SU-DHL-6 (cell line): Measurements from ENCODE around the gene CHN1.

Experiments used
- CTCF ChIP-seq: fragments of 200-600 bp; sonication (generic); IDR thresholded peaks from one replicate; pipeline ENCODE4 v1.5.1; 2017; ENCODE audit warnings: antibody characterized with exemption, mild to moderate bottlenecking, low read length, moderate library complexity; ENCODE audit not compliant: insufficient read depth, poor library complexity, severe bottlenecking
- EZH2phosphoT487 ChIP-seq: fragments of 200-600 bp; sonication (generic), shearing (Covaris generic); conservative IDR thresholded peaks from 2 replicates; pipeline ENCODE4 v1.6.1; 2018; ENCODE audit warnings: mild to moderate bottlenecking, antibody characterized with exemption, low read length, moderate library complexity, mixed read lengths

GRCh38 chr2:175019566-175020327 is 14.6 kb upstream of the CHN1 start:
- TF ChIP-seq CTCF (no peak), EZH2phosphoT487 (no peak)
